T-cell (primary cell): ENCODE results near the gene MIB2. TPM values are rescaled to one million over a fixed set of nuclear protein-coding genes. Genes with fewer than 3 reads are reported as not detected.

Experiments
- ATAC-seq, 4 experiments: fragments of 200-7000 bp in 3 of 4; fragments of 150-1000 bp in 1 of 4; cut with Tn5 transposase; replicated peaks in 1 of 4; 1 replicate in 3 of 4; 2 replicates in 1 of 4; pipeline ENCODE4 v1.10.0; 2021; ENCODE audit warnings: moderate library complexity in 3 of 4, mild to moderate bottlenecking in 2 of 4, moderate number of reproducible peaks in 1 of 4
- CTCF ChIA-PET, 2 donors: fragments of 300-600 bp; sonication (Branson Sonifier 250); formaldehyde crosslinking; loops; one replicate each; lab custom pipeline; 2022; ENCODE audit warnings: antibody characterized with exemption in 2 of 2; lab: Charles Lee
- POLR2A ChIA-PET, 2 donors: fragments of 300-600 bp; sonication (Branson Sonifier 250); formaldehyde crosslinking; loops; one replicate each; lab custom pipeline; 2022; ENCODE audit warnings: antibody characterized with exemption in 2 of 2; lab: Charles Lee
- DNase-seq, 35 experiments: peaks; one replicate each; pipeline versions ENCODE4 v3.0.0 to v3.0.0-alpha.2; 2013 to 2023
- H3K27ac ChIP-seq: one replicate; pipeline ENCODE4 v1.5.1; 2013; ENCODE audit warnings: low read length
- H3K27me3 ChIP-seq, 2 experiments: replicated peaks in 1 of 2; 1 replicate in 1 of 2; 2 replicates in 1 of 2; pipeline versions ENCODE4 v1.6.1 to v1.7.0; 2013; ENCODE audit warnings: low read length in 1 of 2, mixed read lengths in 1 of 2; ENCODE audit not compliant: control insufficient read depth in 2 of 2, insufficient read depth in 2 of 2; ENCODE audit errors: extremely low read depth in 1 of 2
- H3K36me3 ChIP-seq, 2 donors: 1 replicate in 1 of 2; 2 replicates in 1 of 2; pipeline versions ENCODE4 v1.6.1 to v1.7.0; 2013; ENCODE audit warnings: low read length in 1 of 2; ENCODE audit not compliant: control insufficient read depth in 2 of 2, insufficient read depth in 1 of 2; ENCODE audit errors: extremely low read depth in 1 of 2
- H3K4me1 ChIP-seq, 2 experiments: 1 replicate in 1 of 2; 2 replicates in 1 of 2; pipeline versions ENCODE4 v1.6.1 to v1.7.0; 2013; ENCODE audit warnings: low read length in 2 of 2, mixed read lengths in 1 of 2; ENCODE audit not compliant: insufficient read depth in 2 of 2, control insufficient read depth in 1 of 2; ENCODE audit errors: extremely low read depth in 1 of 2
- H3K4me3 ChIP-seq, 2 donors: 1 replicate in 1 of 2; 2 replicates in 1 of 2; pipeline versions ENCODE4 v1.5.1 to v1.7.0; 2013; ENCODE audit warnings: mild to moderate bottlenecking in 2 of 2, low read length in 1 of 2, moderate library complexity in 1 of 2; ENCODE audit not compliant: control insufficient read depth in 1 of 2; ENCODE audit errors: extremely low read depth in 1 of 2
- H3K9me3 ChIP-seq: 2 replicates; pipeline ENCODE4 v1.7.0; 2013
- H3K27ac Mint-ChIP-seq, 2 donors: one replicate each; pipeline ENCODE4 v1.8.0; 2020 to 2021; ENCODE audit warnings: mild to moderate bottlenecking in 2 of 2, mixed read lengths in 2 of 2
- H3K27me3 Mint-ChIP-seq, 2 donors: one replicate each; pipeline ENCODE4 v1.8.0; 2021 to 2022; ENCODE audit warnings: mixed read lengths in 2 of 2
- H3K36me3 Mint-ChIP-seq: one replicate; pipeline ENCODE4 v1.8.0; 2021; ENCODE audit warnings: mixed read lengths
- H3K4me1 Mint-ChIP-seq, 3 donors: one replicate each; pipeline ENCODE4 v1.8.0; 2020 to 2022; ENCODE audit warnings: mixed read lengths in 3 of 3, mild to moderate bottlenecking in 1 of 3
- H3K4me3 Mint-ChIP-seq, 3 donors: one replicate each; pipeline ENCODE4 v1.8.0; 2020 to 2022; ENCODE audit warnings: mild to moderate bottlenecking in 3 of 3, mixed read lengths in 3 of 3, moderate library complexity in 3 of 3
- H3K9me3 Mint-ChIP-seq, 3 donors: one replicate each; pipeline ENCODE4 v1.8.0; 2020 to 2022; ENCODE audit warnings: mixed read lengths in 3 of 3
- WGBS: methylation state at CpG from one replicate; pipeline ENCODE4 v1.1.5; 2013; ENCODE audit warnings: missing lambda C conversion rate; ENCODE audit not compliant: insufficient coverage; 5-methylcytosine and 5-hydroxymethylcytosine counted together
- total RNA-seq, 35 experiments: library from RNA in 6 of 35; stranded (reverse) in 6 of 35; fragments of 120-200 nt in 1 of 35; gene quantifications; one replicate each; pipeline versions ENCODE4 v1.2.1 to v1.2.4 and lab custom pipeline; 2013 to 2026

Gene MIB2
- total RNA-seq, 5 donors from 2014 or later (not counting 1 experiment from before 2014, with no cell fraction given), result 68.9 to 105 (median 103) TPM

DNA sequence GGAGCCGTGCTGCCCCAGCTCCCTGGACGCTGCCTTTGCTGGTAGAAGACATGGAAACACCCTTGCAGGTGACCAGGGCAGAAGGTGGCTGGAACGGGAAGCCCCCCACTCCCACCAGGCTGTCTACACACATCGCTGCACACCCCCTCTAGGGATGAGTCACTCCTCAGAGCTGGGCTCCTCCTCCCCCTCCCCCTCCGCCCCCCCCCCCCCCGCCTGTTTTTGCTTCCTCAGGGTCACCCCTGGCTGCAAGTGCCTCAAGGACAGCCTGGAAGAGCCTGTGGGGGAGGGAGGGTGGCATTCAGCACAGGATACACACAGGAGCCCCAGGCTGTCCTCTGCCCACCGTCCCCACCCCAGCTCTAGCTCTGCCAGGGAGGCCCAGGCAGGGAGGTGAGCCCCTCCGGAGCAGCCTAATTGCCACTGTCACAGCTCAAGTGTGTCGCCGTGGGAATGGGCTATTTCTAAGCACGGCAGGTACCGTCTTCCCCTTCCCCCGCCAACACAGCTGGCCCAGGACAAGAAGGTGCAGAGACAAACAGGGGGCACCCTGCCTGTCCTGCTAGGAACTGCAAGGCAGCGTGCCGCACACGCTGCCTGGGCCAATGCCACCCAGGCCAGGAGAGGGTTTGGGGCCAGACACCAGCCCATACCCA is 17.9 kb upstream of the MIB2 start:
- H3K4me3 Mint-ChIP-seq, result peak overlapping the region in 2 of 3 donors; percentile 37 to 83
- DNase-seq (peak in 2 of 35 experiments; percentile 13 to 42), ATAC-seq (no peak)
- no peaks in the 10 kb centered on the region for H3K9me3 ChIP-seq
- peaks cover 6 to 22% of the 10 kb centered on the region in 2 experiments for H3K4me1 ChIP-seq
- H3K36me3 Mint-ChIP-seq, result no peaks in the 10 kb centered on the region
- POLR2A ChIA-PET, result interaction anchor here (0.7 to 0.8 kb wide), 2 partner anchors 17 to 392 kb away, joined by 3 read pairs; no protein-coding TSS in a partner anchor
- 52% methylated on average over 8 of the region's 16 CpGs for WGBS
- no peak overlapping the region for H3K27ac ChIP-seq
- H3K27me3 Mint-ChIP-seq, result peaks cover 0 to 6% of the 10 kb centered on the region in 2 donors
- H3K36me3 ChIP-seq, result no peaks in the 10 kb centered on the region
- H3K27ac Mint-ChIP-seq, result no peak overlapping the region
- H3K27me3 ChIP-seq, result peaks cover 0 to 31% of the 10 kb centered on the region in 2 experiments
- H3K4me1 Mint-ChIP-seq, result peaks cover 7 to 12% (median 10%) of the 10 kb centered on the region in 3 donors
- no peaks in the 10 kb centered on the region for H3K9me3 Mint-ChIP-seq
- no peak overlapping the region for H3K4me3 ChIP-seq
- CTCF ChIA-PET, result no interaction called here

DNA sequence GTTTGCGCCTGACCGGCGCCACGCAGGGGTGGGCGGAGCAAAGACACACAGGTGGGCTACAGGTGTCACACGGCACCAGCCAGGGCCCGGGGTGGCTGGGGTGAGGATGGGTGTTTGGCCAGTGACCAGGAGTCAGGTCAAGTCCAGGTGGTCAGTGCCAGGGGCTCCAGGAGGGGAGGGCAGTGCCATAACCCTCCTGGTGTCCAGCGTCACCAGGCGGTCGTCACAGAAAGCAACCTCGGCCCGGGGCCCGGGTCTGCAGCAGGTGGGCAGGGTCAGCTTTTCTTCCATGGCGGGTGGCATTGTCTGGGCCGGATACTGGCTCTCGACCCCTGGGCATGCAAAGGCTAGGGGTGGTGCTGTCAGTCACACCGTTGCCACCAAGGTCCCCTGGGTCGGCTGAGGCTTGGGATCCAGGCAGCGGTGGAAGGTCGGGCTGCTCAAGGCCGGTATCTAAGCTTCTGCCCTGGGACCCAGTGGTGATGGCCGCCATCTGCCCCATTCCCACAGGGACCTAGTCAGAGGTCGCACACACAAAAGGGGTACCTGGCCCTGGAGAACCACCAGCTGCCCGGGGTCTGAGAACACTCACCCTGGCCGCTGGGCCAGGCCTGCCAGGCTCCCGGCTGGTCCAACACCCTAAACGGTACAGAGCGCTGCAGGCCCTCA is 17.1 kb upstream of the MIB2 start:
- Histone ChIP-seq H3K36me3 (no peaks in the 10 kb centered on the region), H3K9me3 (no peaks in the 10 kb centered on the region), H3K4me1 (peaks cover 6 to 22% of the 10 kb centered on the region in 2 experiments), H3K4me3 (no peak overlapping the region), H3K27ac (no peak overlapping the region), H3K27me3 (peaks cover 0 to 31% of the 10 kb centered on the region in 2 experiments)
- H3K4me1 Mint-ChIP-seq, result peaks cover 7 to 12% (median 11%) of the 10 kb centered on the region in 3 donors
- ChIA-PET CTCF (no interaction called here), POLR2A (interaction anchor here in 1 of 2 donors (0.8 kb wide), 1 partner anchor 16 kb away, joined by 3 read pairs; no protein-coding TSS in a partner anchor)
- H3K9me3 Mint-ChIP-seq, result no peaks in the 10 kb centered on the region
- DNase-seq (no peak), ATAC-seq (no peak)
- no peak overlapping the region for H3K27ac Mint-ChIP-seq
- no peaks in the 10 kb centered on the region for H3K36me3 Mint-ChIP-seq
- H3K4me3 Mint-ChIP-seq, result peak overlapping the region; percentile 72 to 83 (median 80)
- peaks cover 0 to 6% of the 10 kb centered on the region in 2 donors for H3K27me3 Mint-ChIP-seq
- WGBS, result 95% methylated on average over 26 of the region's 28 CpGs

GRCh38 chr1:1598720-1599029 is 16.6 kb upstream of the MIB2 start:
- Mint-ChIP-seq H3K4me3 (peak overlapping the region; percentile 72 to 83 (median 80)), H3K9me3 (no peaks in the 10 kb centered on the region), H3K27me3 (peaks cover 0 to 6% of the 10 kb centered on the region in 2 donors), H3K27ac (peak overlapping the region in 1 of 2 donors; percentile 61), H3K4me1 (peaks cover 7 to 12% (median 11%) of the 10 kb centered on the region in 3 donors), H3K36me3 (no peaks in the 10 kb centered on the region)
- CTCF ChIA-PET, result no interaction called here
- Histone ChIP-seq H3K27ac (no peak overlapping the region), H3K36me3 (no peaks in the 10 kb centered on the region), H3K27me3 (peaks cover 0 to 31% of the 10 kb centered on the region in 2 experiments), H3K4me3 (no peak overlapping the region), H3K9me3 (no peaks in the 10 kb centered on the region), H3K4me1 (peaks cover 6 to 22% of the 10 kb centered on the region in 2 experiments)
- 94% methylated on average over 10 of the region's 13 CpGs for WGBS
- no peak for ATAC-seq
- POLR2A ChIA-PET, result no interaction called here
- DNase-seq, result no peak

DNA sequence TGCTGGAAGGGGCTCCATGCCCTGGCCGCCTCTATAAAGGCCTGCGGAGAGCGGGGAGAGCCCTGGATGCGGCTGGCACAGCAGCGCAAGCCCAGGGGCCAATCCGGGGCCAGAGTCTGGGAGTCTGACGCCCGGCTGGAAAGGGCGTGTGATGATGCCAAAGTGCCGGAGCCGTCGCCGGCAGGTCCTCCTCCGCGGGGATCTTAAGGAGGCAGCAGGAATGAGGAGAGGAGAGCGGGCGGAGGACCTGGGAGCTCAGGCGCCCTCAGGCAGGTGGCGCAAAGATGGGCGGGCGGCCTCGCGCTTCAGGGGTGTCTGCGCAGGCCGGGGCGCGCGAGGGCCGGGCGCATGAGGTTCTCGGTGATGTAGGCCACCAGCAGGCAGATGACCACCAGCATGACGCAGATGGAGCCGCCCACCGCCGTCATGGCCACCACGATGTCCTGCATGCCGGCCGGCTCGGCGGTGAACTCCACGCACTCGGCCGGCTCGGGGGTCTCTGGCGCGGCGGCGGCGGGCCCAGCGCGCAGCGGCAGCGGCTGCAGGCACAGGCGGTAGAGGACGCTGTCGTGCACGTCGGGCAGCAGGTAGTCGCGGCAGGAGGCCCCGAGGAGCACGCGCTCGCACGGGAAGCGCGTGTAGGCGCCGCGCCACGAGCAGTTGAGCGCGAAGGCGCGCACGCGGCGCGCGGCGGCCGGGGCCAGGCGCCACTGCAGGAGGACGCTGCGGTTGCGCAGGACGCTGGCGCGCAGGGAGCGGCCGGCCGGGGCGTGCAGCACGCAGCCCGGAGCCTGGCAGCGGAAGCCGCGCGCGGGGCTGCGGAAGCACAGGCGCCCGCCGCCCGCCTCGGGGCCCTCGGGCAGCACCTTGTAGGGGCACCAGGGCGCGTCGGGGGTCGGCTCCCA is 16.0 kb upstream of the MIB2 start:
- H3K36me3 ChIP-seq, result no peaks in the 10 kb centered on the region
- ChIA-PET POLR2A (no interaction called here), CTCF (no interaction called here)
- peaks cover 0 to 6% of the 10 kb centered on the region in 2 donors for H3K27me3 Mint-ChIP-seq
- H3K9me3 ChIP-seq, result no peaks in the 10 kb centered on the region
- ATAC-seq (peak; percentile 62 to 76 (median 74)), DNase-seq (peak in 25 of 35 experiments; percentile 11 to 68 (median 30))
- peak overlapping the region in 1 of 2 donors; percentile 15 for H3K4me3 ChIP-seq
- no peak overlapping the region for H3K27ac ChIP-seq
- no peaks in the 10 kb centered on the region for H3K36me3 Mint-ChIP-seq
- WGBS, result 19% methylated on average over 109 of the region's 111 CpGs
- H3K4me1 Mint-ChIP-seq, result peaks cover 7 to 12% (median 11%) of the 10 kb centered on the region in 3 donors
- peak overlapping the region; percentile 61 to 73 for H3K27ac Mint-ChIP-seq
- H3K4me3 Mint-ChIP-seq, result peak overlapping the region; percentile 72 to 83 (median 80)
- H3K9me3 Mint-ChIP-seq, result no peaks in the 10 kb centered on the region
- peaks cover 0 to 31% of the 10 kb centered on the region in 2 experiments for H3K27me3 ChIP-seq
- H3K4me1 ChIP-seq, result peaks cover 6 to 22% of the 10 kb centered on the region in 2 experiments

DNA sequence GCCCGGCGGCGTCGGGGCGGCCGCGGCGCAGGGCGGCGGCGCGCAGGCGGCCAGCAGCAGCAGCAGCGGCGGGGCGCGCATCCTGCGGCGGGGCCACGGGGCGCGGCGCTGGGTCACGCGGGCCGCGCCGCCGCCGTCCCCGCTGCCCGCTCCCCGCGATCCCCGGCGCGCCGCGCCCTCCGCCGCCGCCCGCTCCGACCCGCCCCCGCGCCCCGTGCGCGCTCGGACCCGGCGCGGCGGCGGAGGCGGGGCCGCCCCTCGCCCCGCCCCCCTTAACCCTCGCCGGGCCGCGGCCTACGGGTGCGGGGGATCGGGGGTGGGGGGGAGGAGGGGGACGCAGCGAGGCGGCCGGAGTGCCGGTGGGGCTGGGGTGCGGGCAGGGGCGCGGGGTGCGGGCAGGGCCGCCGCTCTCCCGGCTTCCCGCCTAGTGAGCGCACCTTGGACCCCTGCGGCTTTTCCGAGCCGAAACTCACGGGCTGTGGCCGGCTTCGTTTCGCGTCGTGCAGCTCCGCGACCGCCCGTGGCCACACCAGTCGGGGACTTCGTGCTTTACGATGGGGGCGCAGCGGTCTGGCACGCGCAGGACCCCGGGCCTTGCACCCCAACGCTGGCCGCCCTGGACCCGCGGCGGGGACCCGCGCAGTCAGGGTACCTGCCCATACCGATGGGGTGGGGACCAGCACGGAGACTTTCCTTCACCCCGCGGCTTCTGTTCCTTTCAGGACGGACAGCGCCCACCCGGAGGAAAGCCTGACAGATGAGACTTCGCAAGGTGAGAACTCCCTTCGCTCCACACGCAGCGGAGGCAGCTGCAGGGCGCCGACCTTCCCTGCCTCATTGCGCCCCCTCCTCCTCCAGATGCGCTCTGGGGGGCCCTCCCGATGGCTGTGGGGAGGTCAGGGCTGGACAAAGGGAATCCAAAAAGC is 15.1 kb upstream of the MIB2 start, which contains the start of gene FNDC10:
Gene FNDC10, minus strand, starts transcription at position 201 of the 926 bp plus-strand sequence. Its CDS starts 120 bp downstream, at position 81.
- H3K27ac Mint-ChIP-seq, result peak within 1 kb of the TSS; percentile 61 to 73
- CTCF ChIA-PET, result no interaction called here
- 7% methylated on average over 76 of the region's 125 CpGs for WGBS
- H3K27me3 ChIP-seq, result peaks cover 0 to 31% of the 10 kb centered on the region in 2 experiments
- ATAC-seq (peak in 3 of 4 experiments; percentile 3 to 59 (median 18)), DNase-seq (no peak)
- peaks cover 6 to 22% of the 10 kb centered on the region in 2 experiments for H3K4me1 ChIP-seq
- H3K4me3 Mint-ChIP-seq, result peak within 1 kb of the TSS; percentile 72 to 83 (median 80)
- no peaks in the 10 kb centered on the region for H3K36me3 ChIP-seq
- POLR2A ChIA-PET, result no interaction called here
- no peaks in the 10 kb centered on the region for H3K36me3 Mint-ChIP-seq
- peak within 1 kb of the TSS in 1 of 2 donors; percentile 59 for H3K4me3 ChIP-seq
- no peak within 1 kb of the TSS for H3K27ac ChIP-seq
- no peaks in the 10 kb centered on the region for H3K9me3 Mint-ChIP-seq
- no peaks in the 10 kb centered on the region for H3K9me3 ChIP-seq
- peaks cover 0 to 6% of the 10 kb centered on the region in 2 donors for H3K27me3 Mint-ChIP-seq
- peaks cover 7 to 13% (median 12%) of the 10 kb centered on the region in 3 donors for H3K4me1 Mint-ChIP-seq
